HepG2 (cell line): ENCODE results near the gene GPX5. TPM values are rescaled to one million over a fixed set of nuclear protein-coding genes. Genes with fewer than 3 reads are reported as not detected.

ENCODE experiments used
- ATAC-seq: fragments of 200-7000 bp; cut with Tn5 transposase; 3 replicates; pipeline ENCODE4 v1.9.1; 2020; ENCODE audit warnings: mild to moderate bottlenecking, moderate library complexity
- BruUV-seq: library from RNA; stranded (reverse); fragments of 400-500 nt; replicated peaks from 2 replicates; lab custom pipeline; 2021; lab: Mats Ljungman, UMichigan
- CTCF ChIA-PET: fragments of 300-600 bp; formaldehyde crosslinking; extraction: SDS; loops from one replicate; lab custom pipeline; 2021; ENCODE audit warnings: low total read pairs, inconsistent platforms, low intra/inter-chr PET ratio; lab: Yijun Ruan, JAX
- POLR2A ChIA-PET: fragments of 350-600 bp; sonication (Branson Sonifier 250); formaldehyde crosslinking; loops from one replicate; lab custom pipeline; 2020; ENCODE audit warnings: antibody characterized with exemption, inconsistent platforms; lab: Yijun Ruan, JAX
- DNase-seq: peaks from one replicate; pipeline ENCODE4 v3.0.0-alpha.2; 2015; ENCODE audit warnings: low spot score
- FAIRE-seq: peaks from 3 replicates; lab custom pipeline; 2011; peaks lifted over from hg19 to GRCh38; lab: Jason Lieb, UNC
- H2AFZ ChIP-seq: one replicate; pipeline ENCODE4 v1.6.1; 2011; ENCODE audit warnings: low read length, inconsistent platforms
- H3K27ac ChIP-seq: fragments of 300-600 bp; 3 replicates; pipeline ENCODE4 v1.8.0; 2011; ENCODE audit warnings: mixed run types, mild to moderate bottlenecking, mixed read lengths, low read length, inconsistent platforms; ENCODE audit not compliant: insufficient read depth; ENCODE audit errors: extremely low read length
- H3K27me3 ChIP-seq, 2 experiments: fragments of 200-600 bp in 1 of 2; 2 replicates in 1 of 2; 3 replicates in 1 of 2; pipeline versions ENCODE4 v1.6.0 to v1.8.0; 2011; ENCODE audit warnings: low read length in 2 of 2, mild to moderate bottlenecking in 2 of 2, moderate library complexity in 2 of 2, inconsistent platforms in 1 of 2; ENCODE audit not compliant: insufficient read depth in 2 of 2, control insufficient read depth in 1 of 2
- H3K36me3 ChIP-seq, 2 experiments: fragments of 200-600 bp in 1 of 2; replicated peaks in 1 of 2; 2 replicates in 1 of 2; 3 replicates in 1 of 2; pipeline versions ENCODE4 v1.5.1 to v1.8.0; 2011; ENCODE audit warnings: low read length in 2 of 2, inconsistent platforms in 1 of 2; ENCODE audit not compliant: insufficient read depth in 2 of 2, control insufficient read depth in 1 of 2
- H3K4me1 ChIP-seq: 2 replicates; pipeline ENCODE4 v1.5.1; 2012; ENCODE audit warnings: low read length, inconsistent platforms; ENCODE audit not compliant: insufficient read depth
- H3K4me2 ChIP-seq: 2 replicates; pipeline ENCODE4 v1.6.0; 2011; ENCODE audit warnings: low read depth, low read length, inconsistent platforms
- H3K4me3 ChIP-seq, 3 experiments: fragments of 200-600 bp in 1 of 3; sonication (generic), shearing (Covaris generic) in 1 of 3; replicated peaks in 1 of 3; 2 replicates each; pipeline ENCODE4 v1.5.1; 2011 to 2016; ENCODE audit warnings: low read length in 3 of 3, inconsistent platforms in 2 of 3, low read depth in 2 of 3, mild to moderate bottlenecking in 2 of 3, control low read depth in 1 of 3, mixed read lengths in 1 of 3; ENCODE audit not compliant: insufficient read depth in 1 of 3
- H3K79me2 ChIP-seq: one replicate; pipeline ENCODE4 v1.6.1; 2011; ENCODE audit warnings: low read length, inconsistent platforms; ENCODE audit not compliant: insufficient read depth
- H3K9ac ChIP-seq: 2 replicates; pipeline ENCODE4 v1.6.0; 2011; ENCODE audit warnings: mild to moderate bottlenecking, low read depth, low read length, inconsistent platforms; ENCODE audit not compliant: insufficient read depth
- H3K9me3 ChIP-seq: 2 replicates; pipeline ENCODE4 v1.5.1; 2012; ENCODE audit warnings: mild to moderate bottlenecking, low read length
- H4K20me1 ChIP-seq: 2 replicates; pipeline ENCODE4 v1.6.0; 2011; ENCODE audit warnings: inconsistent platforms, mild to moderate bottlenecking, low read length, moderate library complexity; ENCODE audit not compliant: insufficient read depth
- KDM2A ChIP-seq: sonication (generic); formaldehyde crosslinking; IDR thresholded peaks from 2 replicates; pipeline ENCODE4 v1.4.0; 2020; ENCODE audit warnings: low read depth, missing genetic modification reagents, borderline replicate concordance
- KMT2A ChIP-seq: sonication (generic); formaldehyde crosslinking; IDR thresholded peaks from 2 replicates; pipeline ENCODE4 v1.4.0; 2020; ENCODE audit warnings: missing genetic modification reagents
- LBX2 ChIP-seq: sonication (generic); formaldehyde crosslinking; IDR thresholded peaks from 2 replicates; pipeline ENCODE4 v1.5.0; 2020; ENCODE audit warnings: missing genetic modification reagents, mild to moderate bottlenecking, borderline replicate concordance
- LCORL ChIP-seq, 2 experiments: fragments of 450-650 bp in 1 of 2; sonication (generic) in 1 of 2; formaldehyde crosslinking in 1 of 2; IDR thresholded peaks; 2 replicates each; pipeline versions ENCODE4 v1.5.0 to v1.6.1; 2017 to 2020; ENCODE audit warnings: antibody characterized with exemption in 1 of 2, missing genetic modification reagents in 1 of 2
- MEIS1 ChIP-seq: sonication (generic); formaldehyde crosslinking; IDR thresholded peaks from 2 replicates; pipeline ENCODE4 v1.9.0; 2021; ENCODE audit warnings: mild to moderate bottlenecking, missing genetic modification reagents, moderate library complexity, borderline replicate concordance
- MNT ChIP-seq: fragments of 450-650 bp; IDR thresholded peaks from 2 replicates; pipeline ENCODE4 v1.6.1; 2016
- MYPOP ChIP-seq: sonication (generic); formaldehyde crosslinking; IDR thresholded peaks from 2 replicates; pipeline ENCODE4 v1.8.1; 2023; ENCODE audit warnings: mild to moderate bottlenecking, moderate library complexity, missing genetic modification reagents
- RBM39 ChIP-seq: fragments of 200-400 bp; formaldehyde crosslinking; IDR thresholded peaks from one replicate; pipeline ENCODE4 v1.6.1; 2018; ENCODE audit warnings: antibody characterized with exemption, mild to moderate bottlenecking, low read depth, low read length; ENCODE audit not compliant: poor library complexity, severe bottlenecking
- SALL2 ChIP-seq: sonication (generic); formaldehyde crosslinking; IDR thresholded peaks from 2 replicates; pipeline ENCODE4 v1.8.1; 2023; ENCODE audit warnings: mild to moderate bottlenecking, missing genetic modification reagents, inconsistent platforms
- WIZ ChIP-seq: sonication (generic); formaldehyde crosslinking; IDR thresholded peaks from 2 replicates; pipeline ENCODE4 v1.5.1; 2020; ENCODE audit warnings: mild to moderate bottlenecking, missing genetic modification reagents
- ZBED4 ChIP-seq: sonication (generic); formaldehyde crosslinking; IDR thresholded peaks from 2 replicates; pipeline ENCODE4 v1.4.0; 2020; ENCODE audit warnings: missing genetic modification reagents, borderline replicate concordance
- ZFP36L1 ChIP-seq: sonication (generic); formaldehyde crosslinking; IDR thresholded peaks from 2 replicates; pipeline ENCODE4 v1.8.0; 2022; ENCODE audit warnings: mild to moderate bottlenecking, missing genetic modification reagents, moderate library complexity
- ZNF580 ChIP-seq: IDR thresholded peaks from 2 replicates; pipeline ENCODE4 v1.6.1; 2016; ENCODE audit warnings: low read depth, borderline replicate concordance
- ZNF775 ChIP-seq: sonication (generic); formaldehyde crosslinking; IDR thresholded peaks from 2 replicates; pipeline ENCODE4 v1.4.0; 2020; ENCODE audit warnings: missing genetic modification reagents, mild to moderate bottlenecking, moderate library complexity, borderline replicate concordance
- ZSCAN31 ChIP-seq: sonication (generic); formaldehyde crosslinking; IDR thresholded peaks from 2 replicates; pipeline ENCODE4 v1.5.0; 2020; ENCODE audit warnings: low read depth, mild to moderate bottlenecking, missing genetic modification reagents
- WGBS: methylation state at CpG from one replicate; pipeline ENCODE4 v1.1.6; 2017; ENCODE audit warnings: low lambda C conversion rate; 5-methylcytosine and 5-hydroxymethylcytosine counted together
- in situ Hi-C: cut with HindIII; loops from 2 replicates; pipeline ENCODE4 v1.10.0; 2017; ENCODE audit warnings: low pct_unique_long_range_greater_than_20kb; ENCODE audit not compliant: extremely low pct_ligation_motif_present
- intact Hi-C: fragments of 100-400 bp; cut with micrococcal nuclease; formaldehyde crosslinking; loops from one replicate; pipeline ENCODE4 v1.10.0; 2022; ENCODE audit not compliant: unreplicated experiment
- polyA plus RNA-seq, 8 experiments: library from polyadenylated mRNA; depleted of rRNA in 3 of 8; stranded (reverse) in 7 of 8; unstranded in 1 of 8; fragments of >200 nt; fragmentation: Illumina TruSeq in 4 of 8; extraction: Trizol in 4 of 8; gene quantifications; 2 replicates each; pipeline versions ENCODE4 v1.2.1 to v1.2.3, GENCODE V29; 2011 to 2016; ENCODE audit warnings: low read depth in 4 of 8, missing spikeins in 1 of 8, mixed read lengths in 1 of 8; ENCODE audit not compliant: insufficient read depth in 1 of 8
- total RNA-seq, 5 experiments: library from RNA; depleted of rRNA; stranded (reverse); fragments of >200 nt; fragmentation: Illumina TruSeq; extraction: Trizol; gene quantifications; 2 replicates each; pipeline ENCODE4 v1.2.3, GENCODE V29; 2016; ENCODE audit warnings: low read depth in 1 of 5

The GPX5 gene
- total and polyA plus RNA-seq, 2 of the 13 experiments (the other 11 are each of a cell fraction or from before 2014, with no cell fraction given): not detected

- Histone ChIP-seq H2AFZ (peak overlapping the region; percentile 71), H4K20me1 (no peaks in the 10 kb centered on the region), H3K79me2 (no peaks in the 10 kb centered on the region), H3K4me3 (peak overlapping the region; percentile 67 to 80 (median 75)), H3K27ac (no peak overlapping the region), H3K27me3 (peaks cover 0 to 5% of the 10 kb centered on the region in 2 experiments; a peak in 1 of 5 replicates), H3K4me2 (peak overlapping the region; percentile 89), H3K9me3 (no peaks in the 10 kb centered on the region), H3K36me3 (no peaks in the 10 kb centered on the region), H3K4me1 (peaks cover 14% of the 10 kb centered on the region; the same call in 1 of the 2 replicates), H3K9ac (peak overlapping the region; percentile 48; the same call in 1 of the 2 replicates)
- in situ Hi-C loops: no loop called here
- intact Hi-C loops: no loop called here
- CTCF ChIA-PET: no interaction called here
- WGBS: 15% methylated on average over 23 of the region's 23 CpGs
- POLR2A ChIA-PET: no interaction called here
- FAIRE-seq: no peak
- peak; percentile 75 for ATAC-seq
- DNase-seq: no peak
- no TSS peak for BruUV-seq
- TF ChIP-seq KMT2A (no peak), ZBED4 (no peak), MEIS1 (CRISPR knock-in tag) (no peak), ZNF775 (CRISPR knock-in tag) (0 out of 2 replicates have a peak, but pooled peaks have one; percentile 72), SALL2 (CRISPR knock-in tag) (0 out of 2 replicates have a peak, but pooled peaks have one; percentile 2), MNT (no peak), LBX2 (CRISPR knock-in tag) (no peak), WIZ (CRISPR knock-in tag) (no peak), ZSCAN31 (CRISPR knock-in tag) (0 out of 2 replicates have a peak, but pooled peaks have one; percentile 11), MYPOP (CRISPR knock-in tag) (0 out of 2 replicates have a peak, but pooled peaks have one; percentile 26), ZNF580 (CRISPR knock-in tag) (no peak), KDM2A (CRISPR knock-in tag) (no peak), LCORL (IDR thresholded peaks at IDR 0.05) (no peak), LCORL (CRISPR knock-in tag; IDR thresholded peaks at IDR 0.05) (0 out of 2 replicates have a peak, but pooled peaks have one; percentile 17), ZFP36L1 (CRISPR knock-in tag) (no peak), RBM39 (no peak)
These were observed 35.3 kb upstream of the GPX5 start for GRCh38 chr6:28490205-28490890.
